HAP-1 (cell line): ENCODE results near the gene BMX.

Experiments
- DNase-seq, 2 experiments: peaks; one replicate each; pipeline ENCODE4 v3.0.0-alpha.2; 2016 to 2020; ENCODE audit warnings: low spot score in 2 of 2
- H3K27me3 ChIP-seq: fragments of 250-450 bp; sonication (Bioruptor Pico); 2 replicates; pipeline ENCODE4 v1.5.1; 2020; ENCODE audit warnings: low read depth, mild to moderate bottlenecking, moderate library complexity
- H3K36me3 ChIP-seq: fragments of 250-450 bp; sonication (Bioruptor Pico); replicated peaks from 2 replicates; pipeline ENCODE4 v1.5.1; 2020; ENCODE audit warnings: mild to moderate bottlenecking
- H3K4me1 ChIP-seq: fragments of 250-450 bp; sonication (Bioruptor Pico); 2 replicates; pipeline ENCODE4 v1.5.1; 2020; ENCODE audit warnings: mild to moderate bottlenecking
- H3K4me3 ChIP-seq: fragments of 250-450 bp; sonication (Bioruptor Pico); 2 replicates; pipeline ENCODE4 v1.5.1; 2020; ENCODE audit warnings: mild to moderate bottlenecking, moderate library complexity
- H3K9me3 ChIP-seq: fragments of 250-450 bp; sonication (Bioruptor Pico); 2 replicates; pipeline ENCODE4 v1.5.1; 2020; ENCODE audit warnings: mild to moderate bottlenecking, moderate library complexity
- in situ Hi-C: fragments of 300-500 bp; cut with MboI; formaldehyde crosslinking; loops from 3 replicates; pipeline ENCODE4 v1.14.3; 2020; ENCODE audit warnings: low sequenced_read_pairs, inconsistent platforms, mixed read lengths

Gene BMX

GRCh38 chrX:15493118-15493962 is 7.3 kb upstream of the BMX start, which contains the start of gene PIR:
PIR (minus strand) TSS chrX:15493333; CDS start chrX:15491257, 2,076 bp downstream.
- H3K9me3 ChIP-seq, result no peaks in the 10 kb centered on the region
- peaks cover 21% of the 10 kb centered on the region for H3K36me3 ChIP-seq
- H3K4me3 ChIP-seq, result peak within 1 kb of the TSS; percentile 52
- H3K4me1 ChIP-seq, result peaks cover 20% of the 10 kb centered on the region
- H3K27me3 ChIP-seq, result no peaks in the 10 kb centered on the region
- in situ Hi-C loops, result loop anchor here (5.0 to 25.0 kb wide), 3 partner anchors 74 to 1194 kb away; no protein-coding TSS in a partner anchor
- DNase-seq, result peak; percentile 91 to 96

DNA sequence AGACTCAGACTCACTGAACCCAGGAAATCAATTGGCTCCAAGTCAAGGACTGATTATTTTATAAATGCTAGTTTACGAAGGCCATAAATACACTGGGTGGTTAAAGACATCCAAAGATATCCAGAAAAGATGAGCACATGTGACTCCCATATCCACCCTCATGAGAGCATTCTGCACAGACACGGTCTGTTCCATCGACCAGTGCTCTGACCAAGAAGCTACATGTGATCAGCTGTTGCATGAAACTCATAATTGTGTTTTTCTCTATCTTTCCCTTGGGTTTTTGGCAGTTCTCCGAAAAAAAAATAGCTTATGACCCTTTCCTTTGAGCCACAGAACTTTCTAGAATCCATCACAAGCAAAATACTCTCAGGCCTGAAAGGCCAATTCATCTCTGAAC is 4.8 kb upstream of the BMX start:
- Histone ChIP-seq H3K27me3 (no peaks in the 10 kb centered on the region), H3K4me1 (peaks cover 20% of the 10 kb centered on the region), H3K9me3 (no peaks in the 10 kb centered on the region), H3K36me3 (peaks cover 6% of the 10 kb centered on the region; the same call in 1 of the 2 replicates), H3K4me3 (no peak overlapping the region)
- DNase-seq, result no peak
- in situ Hi-C loops, result loop anchor here (25.0 kb wide), 2 partner anchors 192 to 1192 kb away; no protein-coding TSS in a partner anchor

DNA sequence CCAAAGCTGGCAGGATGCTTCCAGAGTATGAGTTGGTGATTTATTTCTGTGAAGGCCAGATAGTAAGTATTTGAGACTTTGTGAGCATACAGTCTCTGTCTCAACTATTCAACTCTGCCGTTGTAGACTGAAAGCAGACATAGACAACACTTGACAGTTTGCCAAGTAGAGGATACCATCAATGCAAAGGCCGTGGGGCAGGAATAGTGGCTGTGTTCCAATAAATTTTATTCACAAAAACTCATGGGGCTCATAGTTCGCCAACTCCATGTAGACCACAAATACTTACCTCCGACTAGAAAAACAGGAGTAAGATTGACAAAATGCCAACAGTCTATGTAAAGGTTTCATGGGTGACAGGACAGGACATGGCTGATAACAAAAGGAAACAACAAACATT is 3.8 kb upstream of the BMX start:
- H3K4me1 ChIP-seq, result peaks cover 17% of the 10 kb centered on the region
- DNase-seq, result no peak
- no peaks in the 10 kb centered on the region for H3K9me3 ChIP-seq
- no peaks in the 10 kb centered on the region for H3K36me3 ChIP-seq
- H3K4me3 ChIP-seq, result no peak overlapping the region
- no peaks in the 10 kb centered on the region for H3K27me3 ChIP-seq
- in situ Hi-C loops, result loop anchor here (25.0 kb wide), 2 partner anchors 190 to 1190 kb away; no protein-coding TSS in a partner anchor

GRCh38 chrX:15497865-15498264 is 2.7 kb upstream of the BMX start:
- H3K4me1 ChIP-seq, result peaks cover 6% of the 10 kb centered on the region
- H3K36me3 ChIP-seq, result no peaks in the 10 kb centered on the region
- no peak overlapping the region for H3K4me3 ChIP-seq
- no peaks in the 10 kb centered on the region for H3K9me3 ChIP-seq
- no peaks in the 10 kb centered on the region for H3K27me3 ChIP-seq
- in situ Hi-C loops, result loop anchor here (25.0 kb wide), 2 partner anchors 189 to 1189 kb away; no protein-coding TSS in a partner anchor
- peak; percentile 65 to 84 for DNase-seq

- in situ Hi-C loops, result loop anchor here (25.0 kb wide), 2 partner anchors 189 to 1189 kb away; no protein-coding TSS in a partner anchor
- Histone ChIP-seq H3K27me3 (no peaks in the 10 kb centered on the region), H3K9me3 (no peaks in the 10 kb centered on the region), H3K4me3 (no peak overlapping the region), H3K4me1 (peaks cover 3% of the 10 kb centered on the region), H3K36me3 (no peaks in the 10 kb centered on the region)
- no peak for DNase-seq
Observed at GRCh38 chrX:15498741-15499140, 1.9 kb upstream of the BMX start.

GRCh38 chrX:15499976-15500375 is 631 bp upstream of the BMX start:
- Histone ChIP-seq H3K36me3 (no peaks in the 10 kb centered on the region), H3K9me3 (no peaks in the 10 kb centered on the region), H3K27me3 (no peaks in the 10 kb centered on the region), H3K4me1 (no peaks in the 10 kb centered on the region), H3K4me3 (no peak overlapping the region)
- DNase-seq, result no peak
- in situ Hi-C loops, result loop anchor here (25.0 kb wide), 2 partner anchors 187 to 1187 kb away; no protein-coding TSS in a partner anchor

DNA sequence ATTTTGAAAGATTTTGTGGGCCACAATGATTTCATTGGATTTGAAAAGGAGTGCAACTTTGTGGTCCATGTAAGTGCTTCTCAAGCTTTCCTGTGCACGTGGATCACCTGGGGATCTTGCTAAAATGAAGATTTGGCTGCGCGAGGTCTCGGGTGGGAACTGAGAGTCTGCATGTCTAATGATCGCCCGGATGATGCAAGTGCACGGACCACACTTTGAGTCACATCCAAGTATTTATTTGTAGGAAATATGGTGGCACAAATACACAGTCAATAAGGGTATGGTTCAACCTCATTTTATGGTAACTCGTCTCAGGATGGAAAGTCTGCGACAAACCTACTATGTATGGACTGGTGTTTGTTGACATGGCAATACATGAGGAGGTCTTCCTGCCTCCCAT is 899 bp downstream of the BMX start:
- H3K4me1 ChIP-seq, result no peaks in the 10 kb centered on the region
- H3K4me3 ChIP-seq, result no peak overlapping the region
- H3K27me3 ChIP-seq, result no peaks in the 10 kb centered on the region
- no peak for DNase-seq
- H3K36me3 ChIP-seq, result no peaks in the 10 kb centered on the region; the same call in 1 of the 2 replicates
- no peaks in the 10 kb centered on the region for H3K9me3 ChIP-seq
- in situ Hi-C loops, result no loop called here

DNA sequence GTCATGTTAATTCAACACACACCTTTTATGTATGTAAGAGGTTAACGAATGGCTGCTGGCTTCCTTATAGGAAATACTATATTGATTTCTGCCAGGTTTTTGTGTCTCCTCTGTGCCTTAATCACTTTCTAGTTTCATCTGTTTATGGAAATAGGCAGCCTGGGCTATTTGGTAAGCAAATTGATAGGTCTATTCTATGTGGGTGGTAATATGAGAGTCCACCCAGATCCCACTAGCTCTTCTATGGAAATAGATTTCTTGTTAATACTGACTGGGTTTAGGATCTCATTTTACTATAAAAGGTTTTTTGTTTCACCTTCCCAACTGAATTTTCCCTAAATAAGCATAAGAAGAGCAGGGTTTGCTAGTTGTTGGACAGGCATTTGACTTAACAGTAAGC is 4.1 kb downstream of the BMX start:
- no peaks in the 10 kb centered on the region for H3K4me1 ChIP-seq
- no peak for DNase-seq
- in situ Hi-C loops, result no loop called here
- no peak overlapping the region for H3K4me3 ChIP-seq
- H3K27me3 ChIP-seq, result no peaks in the 10 kb centered on the region
- no peaks in the 10 kb centered on the region for H3K9me3 ChIP-seq
- no peaks in the 10 kb centered on the region; the same call in 1 of the 2 replicates for H3K36me3 ChIP-seq

GRCh38 chrX:15505101-15505500 is 4.5 kb downstream of the BMX start:
- no peaks in the 10 kb centered on the region for H3K9me3 ChIP-seq
- H3K4me3 ChIP-seq, result no peak overlapping the region
- H3K27me3 ChIP-seq, result no peaks in the 10 kb centered on the region
- H3K4me1 ChIP-seq, result no peaks in the 10 kb centered on the region
- DNase-seq, result no peak
- H3K36me3 ChIP-seq, result no peaks in the 10 kb centered on the region; the same call in 1 of the 2 replicates
- in situ Hi-C loops, result no loop called here

GRCh38 chrX:15507005-15507404 is 6.4 kb downstream of the BMX start:
- H3K4me1 ChIP-seq, result no peaks in the 10 kb centered on the region
- no peak for DNase-seq
- H3K36me3 ChIP-seq, result no peaks in the 10 kb centered on the region; the same call in 1 of the 2 replicates
- H3K9me3 ChIP-seq, result no peaks in the 10 kb centered on the region
- H3K4me3 ChIP-seq, result no peak overlapping the region
- H3K27me3 ChIP-seq, result no peaks in the 10 kb centered on the region
- in situ Hi-C loops, result no loop called here

GRCh38 chrX:15509845-15510244 is 9.2 kb downstream of the BMX start:
- in situ Hi-C loops, result no loop called here
- Histone ChIP-seq H3K27me3 (no peaks in the 10 kb centered on the region), H3K4me3 (no peak overlapping the region), H3K4me1 (no peaks in the 10 kb centered on the region), H3K36me3 (no peaks in the 10 kb centered on the region; the same call in 1 of the 2 replicates), H3K9me3 (no peaks in the 10 kb centered on the region)
- DNase-seq, result no peak

GRCh38 chrX:15511563-15511962 is 11.0 kb downstream of the BMX start:
- in situ Hi-C loops, result no loop called here
- H3K27me3 ChIP-seq, result no peaks in the 10 kb centered on the region
- H3K9me3 ChIP-seq, result no peaks in the 10 kb centered on the region
- no peaks in the 10 kb centered on the region for H3K4me1 ChIP-seq
- no peaks in the 10 kb centered on the region for H3K36me3 ChIP-seq
- no peak for DNase-seq
- no peak overlapping the region for H3K4me3 ChIP-seq

DNA sequence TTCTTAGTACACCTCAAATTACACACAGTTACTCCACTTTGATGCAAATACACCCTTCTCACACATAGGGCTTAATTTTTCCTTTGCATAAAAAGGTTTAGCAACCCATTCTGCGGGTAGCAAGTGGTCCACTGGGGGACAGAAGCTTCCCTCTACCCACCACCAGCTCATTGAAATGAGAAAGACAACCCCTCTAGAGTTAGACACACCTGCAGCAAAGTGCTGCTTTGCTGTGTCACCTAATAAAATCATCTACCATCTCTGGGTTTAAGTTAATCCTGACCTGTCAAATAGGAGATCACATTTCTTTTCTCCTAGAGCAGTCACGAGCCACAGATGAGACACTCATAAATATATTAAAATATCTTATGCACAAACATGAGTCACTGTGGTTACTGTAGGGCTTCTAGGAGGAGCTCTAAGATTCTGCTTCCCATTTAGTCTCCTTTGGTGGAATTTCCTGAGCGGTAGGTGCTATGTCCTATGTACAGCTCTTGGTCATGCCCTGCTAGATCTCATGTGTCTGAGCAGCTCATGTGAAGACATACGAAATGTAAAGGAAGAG is 11.9 kb downstream of the BMX start:
- in situ Hi-C loops, result no loop called here
- H3K27me3 ChIP-seq, result no peaks in the 10 kb centered on the region

DNA sequence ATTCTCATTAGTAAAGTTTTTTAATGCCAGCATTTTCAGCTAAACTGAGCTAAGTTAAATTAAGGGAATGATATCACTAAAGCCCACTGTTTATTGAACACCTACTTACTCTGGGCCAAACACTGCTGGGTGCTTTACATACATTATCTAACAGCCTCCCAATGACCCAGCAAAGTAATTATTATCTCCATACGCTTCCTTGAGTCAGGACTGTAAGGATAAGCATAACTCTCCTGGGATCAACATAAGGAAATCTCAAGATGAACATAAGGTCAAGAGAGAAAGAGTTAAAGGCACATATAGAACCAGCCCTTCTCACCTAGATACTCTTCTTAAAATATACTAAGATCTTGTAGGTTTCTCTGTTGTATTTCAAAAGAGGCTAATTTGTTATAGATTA is 13.7 kb downstream of the BMX start:
- H3K9me3 ChIP-seq, result no peaks in the 10 kb centered on the region
- H3K4me1 ChIP-seq, result no peaks in the 10 kb centered on the region
- no peak overlapping the region for H3K4me3 ChIP-seq
- H3K27me3 ChIP-seq, result no peaks in the 10 kb centered on the region
- no peaks in the 10 kb centered on the region for H3K36me3 ChIP-seq
- no peak for DNase-seq
- in situ Hi-C loops, result no loop called here

More for the DNA sequence above, 11.9 kb downstream of the BMX start:
- no peak for DNase-seq
- H3K36me3 ChIP-seq, result no peaks in the 10 kb centered on the region
- no peaks in the 10 kb centered on the region for H3K9me3 ChIP-seq
- no peaks in the 10 kb centered on the region for H3K4me1 ChIP-seq
- no peak overlapping the region for H3K4me3 ChIP-seq
